Esophagus squamous epithelium (tissue), 5 donors: ENCODE results near the gene SIK3. TPM values are rescaled to one million over a fixed set of nuclear protein-coding genes. Genes with fewer than 3 reads are reported as not detected.

Experiments used
- DNase-seq: peaks from one replicate; lab custom pipeline; 2025; lab: John Stamatoyannopoulos, UW
- H3K27ac ChIP-seq, 4 donors: fragments of 200-600 bp; sonication (generic); one replicate each; pipeline ENCODE4 v1.5.1; 2016 to 2019; ENCODE audit warnings: mild to moderate bottlenecking in 1 of 4
- H3K27me3 ChIP-seq, 4 donors: fragments of 200-600 bp; sonication (generic); 1 replicate in 3 of 4; 2 replicates in 1 of 4; pipeline versions ENCODE4 v1.5.1 to v1.6.0; 2017 to 2021; ENCODE audit warnings: antibody characterized with exemption in 1 of 4
- H3K36me3 ChIP-seq, 3 donors: fragments of 200-600 bp; sonication (generic); one replicate each; pipeline ENCODE4 v1.5.1; 2016 to 2019
- H3K4me1 ChIP-seq, 3 donors: fragments of 200-600 bp; sonication (generic); one replicate each; pipeline ENCODE4 v1.5.1; 2017 to 2019
- H3K4me3 ChIP-seq, 4 donors: fragments of 200-600 bp; sonication (generic); 1 replicate in 3 of 4; 2 replicates in 1 of 4; pipeline ENCODE4 v1.5.1; 2016 to 2019; ENCODE audit warnings: mild to moderate bottlenecking in 2 of 4, moderate library complexity in 1 of 4
- H3K9me3 ChIP-seq, 3 donors: fragments of 200-600 bp; sonication (generic); one replicate each; pipeline ENCODE4 v1.5.1; 2016 to 2019
- CTCF ChIP-seq, 6 experiments: fragments of 450-650 bp in 4 of 6; fragments of 200-600 bp in 2 of 6; sonication (generic) in 2 of 6; IDR thresholded peaks; one replicate each; pipeline ENCODE4 v1.5.1; 2016 to 2019; ENCODE audit warnings: antibody characterized with exemption in 6 of 6, mild to moderate bottlenecking in 4 of 6, moderate library complexity in 4 of 6
- POLR2A ChIP-seq, 4 donors: fragments of 450-650 bp; IDR thresholded peaks; one replicate each; pipeline ENCODE4 v1.6.1; 2017; ENCODE audit warnings: antibody characterized with exemption in 4 of 4, mild to moderate bottlenecking in 4 of 4, moderate library complexity in 3 of 4
- WGBS, 2 donors: methylation state at CpG; one replicate each; pipeline ENCODE4 v1.1.5; 2018; 5-methylcytosine and 5-hydroxymethylcytosine counted together
- intact Hi-C: fragments of 100-400 bp; cut with DNase I; formaldehyde crosslinking; loops from one replicate; pipeline ENCODE4 v1.15.0; 2022
- total RNA-seq, 4 donors: library from RNA; depleted of rRNA; stranded (reverse); fragments of >200 nt; gene quantifications; one replicate each; pipeline ENCODE4 v1.1.0, GENCODE V29; 2016
- donor health status: DM: yes; HTN: yes; CAD: no.

SIK3 gene
- total RNA-seq, 4 donors from 2014 or later, result 16.2 to 35.1 (median 20.3) TPM

GRCh38 chr11:116879800-116880625 is 218.2 kb downstream of the SIK3 start:
- TF ChIP-seq CTCF (IDR thresholded peaks at IDR 0.05) (peak in 5 of 6 experiments; percentile 60 to 70 (median 66)), POLR2A (IDR thresholded peaks at IDR 0.05) (no peak)
- peaks cover 0 to 22% (median 0%) of the 10 kb centered on the region in 3 donors for H3K36me3 ChIP-seq

GRCh38 chr11:116876656-116877055 is 221.6 kb downstream of the SIK3 start:
- WGBS, 2 donors, result 84% methylated on average over 7 of the region's 8 CpGs
- Histone ChIP-seq H3K36me3 (peaks cover 0 to 56% (median 9%) of the 10 kb centered on the region in 3 donors), H3K9me3 (no peaks in the 10 kb centered on the region), H3K4me1 (peaks cover 0 to 2% (median 0%) of the 10 kb centered on the region in 3 donors), H3K27me3 (no peaks in the 10 kb centered on the region), H3K4me3 (no peak overlapping the region), H3K27ac (no peak overlapping the region)
- no peak for TF ChIP-seq CTCF (IDR thresholded peaks at IDR 0.05)
- no peak for DNase-seq
- intact Hi-C loops, result loop anchor here (5.0 kb wide), 1 partner anchor 231 kb away; no protein-coding TSS in a partner anchor

More at GRCh38 chr11:116879800-116880625, 218.2 kb downstream of the SIK3 start:
- Histone ChIP-seq H3K27ac (no peak overlapping the region), H3K4me3 (no peak overlapping the region), H3K4me1 (no peaks in the 10 kb centered on the region), H3K9me3 (no peaks in the 10 kb centered on the region), H3K27me3 (no peaks in the 10 kb centered on the region)
- intact Hi-C loops, result loop anchor here (5.0 kb wide), 1 partner anchor 227 kb away; no protein-coding TSS in a partner anchor
- DNase-seq, result no peak
- WGBS, 2 donors, result 44 to 53% methylated on average over 5 of the region's 5 CpGs

- peaks cover 0 to 66% (median 10%) of the 10 kb centered on the region in 3 donors for H3K36me3 ChIP-seq
- intact Hi-C loops, result loop anchor here (5.0 kb wide), 1 partner anchor 232 kb away; no protein-coding TSS in a partner anchor
- no peaks in the 10 kb centered on the region for H3K27me3 ChIP-seq
- TF ChIP-seq CTCF (IDR thresholded peaks at IDR 0.05) (no peak), POLR2A (IDR thresholded peaks at IDR 0.05) (no peak)
- H3K4me3 ChIP-seq, result no peak overlapping the region
- peaks cover 0 to 12% (median 0%) of the 10 kb centered on the region in 3 donors for H3K4me1 ChIP-seq
- H3K9me3 ChIP-seq, result no peaks in the 10 kb centered on the region
- no peak for DNase-seq
- no peak overlapping the region for H3K27ac ChIP-seq
- 92 to 93% methylated on average over 6 to 7 of the region's 7 CpGs for WGBS, 2 donors
These were observed 223.0 kb downstream of the SIK3 start for GRCh38 chr11:116875194-116875593.

GRCh38 chr11:116874251-116874650 is 224.0 kb downstream of the SIK3 start:
- intact Hi-C loops, result no loop called here
- no peak for DNase-seq
- no peaks in the 10 kb centered on the region for H3K27me3 ChIP-seq
- H3K9me3 ChIP-seq, result no peaks in the 10 kb centered on the region
- H3K27ac ChIP-seq, result no peak overlapping the region
- peaks cover 0 to 12% (median 0%) of the 10 kb centered on the region in 3 donors for H3K4me1 ChIP-seq
- 75% methylated on average over 2 of the region's 2 CpGs for WGBS, 2 donors
- no peak for TF ChIP-seq CTCF (IDR thresholded peaks at IDR 0.05)
- no peak for TF ChIP-seq POLR2A (IDR thresholded peaks at IDR 0.05)
- peaks cover 0 to 75% (median 13%) of the 10 kb centered on the region in 3 donors for H3K36me3 ChIP-seq
- no peak overlapping the region for H3K4me3 ChIP-seq

GRCh38 chr11:116873381-116873780 is 224.8 kb downstream of the SIK3 start:
- TF ChIP-seq CTCF (IDR thresholded peaks at IDR 0.05) (no peak), POLR2A (IDR thresholded peaks at IDR 0.05) (no peak)
- Histone ChIP-seq H3K4me1 (peaks cover 0 to 12% (median 0%) of the 10 kb centered on the region in 3 donors), H3K27me3 (no peaks in the 10 kb centered on the region), H3K27ac (no peak overlapping the region), H3K9me3 (no peaks in the 10 kb centered on the region), H3K4me3 (no peak overlapping the region), H3K36me3 (peaks cover 0 to 84% (median 13%) of the 10 kb centered on the region in 3 donors)
- no peak for DNase-seq
- WGBS, 2 donors, result 87 to 93% methylated on average over 5 to 10 of the region's 11 CpGs
- intact Hi-C loops, result no loop called here
